Activated T-cell treated with anti-CD3 and anti-CD28 coated beads, Interleukin-2, amount 50 U/mL, for 24 hours (primary cell): Measurements from ENCODE around the gene IQCN.

Experiments used
- DNase-seq: peaks from one replicate; pipeline ENCODE4 v3.0.0-alpha.2; 2020
- H3K27ac Mint-ChIP-seq: 2 replicates; pipeline ENCODE4 v1.8.0; 2020; ENCODE audit warnings: mild to moderate bottlenecking, mixed read lengths
- H3K27me3 Mint-ChIP-seq: 2 replicates; pipeline ENCODE4 v1.8.0; 2020; ENCODE audit warnings: mixed read lengths
- H3K36me3 Mint-ChIP-seq: 2 replicates; pipeline ENCODE4 v1.8.0; 2020; ENCODE audit warnings: low read depth, mixed read lengths
- H3K4me1 Mint-ChIP-seq: 2 replicates; pipeline ENCODE4 v1.8.0; 2020; ENCODE audit warnings: low read depth, mixed read lengths
- H3K4me3 Mint-ChIP-seq: 2 replicates; pipeline ENCODE4 v1.8.0; 2020; ENCODE audit warnings: mild to moderate bottlenecking, moderate library complexity, mixed read lengths
- H3K9me3 Mint-ChIP-seq: 2 replicates; pipeline ENCODE4 v1.8.0; 2020; ENCODE audit warnings: mixed read lengths

IQCN gene

GRCh38 chr19:18254546-18255503, 19.4 kb downstream of the IQCN start:
- Mint-ChIP-seq H3K36me3 (no peaks in the 10 kb centered on the region), H3K9me3 (no peaks in the 10 kb centered on the region), H3K4me3 (no peak overlapping the region), H3K27me3 (peaks cover 31% of the 10 kb centered on the region), H3K4me1 (peaks cover 2% of the 10 kb centered on the region), H3K27ac (no peak overlapping the region)
- no peak for DNase-seq

DNA sequence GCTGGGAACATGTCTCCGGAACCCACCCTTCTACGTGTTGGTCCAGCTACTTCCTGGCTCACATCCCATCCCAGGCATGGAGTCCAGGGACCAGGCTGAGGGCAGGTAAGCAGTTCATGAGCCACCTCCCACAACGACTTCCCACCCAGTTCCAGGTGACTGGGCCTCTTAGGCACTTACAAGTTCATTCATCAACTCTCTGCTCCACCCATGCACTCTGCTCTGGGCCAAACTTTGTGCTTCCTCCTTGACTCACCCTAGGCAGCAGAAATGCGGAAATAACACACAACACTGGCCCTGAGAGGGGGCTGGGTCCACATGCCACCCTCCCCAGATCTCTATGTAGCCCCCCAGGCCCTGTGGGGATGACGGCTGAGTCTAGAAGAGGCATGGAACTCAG, 20.5 kb downstream of the IQCN start:
- Mint-ChIP-seq H3K36me3 (no peaks in the 10 kb centered on the region), H3K27ac (no peak overlapping the region), H3K9me3 (no peaks in the 10 kb centered on the region), H3K4me1 (peaks cover 2% of the 10 kb centered on the region), H3K4me3 (no peak overlapping the region), H3K27me3 (peaks cover 31% of the 10 kb centered on the region)
- no peak for DNase-seq

GRCh38 chr19:18253130-18253529, 21.1 kb downstream of the IQCN start:
- peaks cover 31% of the 10 kb centered on the region for H3K27me3 Mint-ChIP-seq
- H3K36me3 Mint-ChIP-seq: no peaks in the 10 kb centered on the region
- no peak overlapping the region for H3K27ac Mint-ChIP-seq
- DNase-seq: no peak
- H3K9me3 Mint-ChIP-seq: no peaks in the 10 kb centered on the region
- peaks cover 2% of the 10 kb centered on the region for H3K4me1 Mint-ChIP-seq
- no peak overlapping the region for H3K4me3 Mint-ChIP-seq

DNA sequence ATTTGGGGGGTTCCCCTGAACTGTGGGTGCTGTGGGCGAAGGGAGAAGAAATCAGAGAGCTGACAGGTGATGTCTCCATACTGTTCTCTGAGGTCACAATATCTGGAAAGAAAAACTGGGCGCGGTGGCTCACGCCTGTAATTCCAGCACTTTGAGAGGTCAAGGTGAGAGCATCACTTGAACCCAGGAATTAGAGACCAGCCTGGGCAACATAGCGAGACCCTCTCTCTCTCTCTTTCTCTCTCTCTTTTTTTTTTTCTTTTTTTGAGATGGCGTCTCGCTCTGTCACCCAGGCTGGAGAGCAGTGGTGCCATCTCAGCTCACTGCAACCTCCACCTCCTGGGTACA, 21.9 kb downstream of the IQCN start:
- Mint-ChIP-seq H3K36me3 (no peaks in the 10 kb centered on the region), H3K27me3 (peaks cover 31% of the 10 kb centered on the region), H3K4me3 (no peak overlapping the region), H3K9me3 (no peaks in the 10 kb centered on the region), H3K4me1 (peaks cover 2% of the 10 kb centered on the region), H3K27ac (no peak overlapping the region)
- no peak for DNase-seq

- Mint-ChIP-seq H3K4me3 (no peak overlapping the region), H3K27ac (no peak overlapping the region), H3K9me3 (no peaks in the 10 kb centered on the region), H3K4me1 (peaks cover 2% of the 10 kb centered on the region), H3K36me3 (no peaks in the 10 kb centered on the region), H3K27me3 (peaks cover 31% of the 10 kb centered on the region)
- peak; percentile 88 for DNase-seq
These were observed 22.5 kb downstream of the IQCN start for GRCh38 chr19:18251587-18252369.

- H3K27ac Mint-ChIP-seq: no peak overlapping the region
- no peak for DNase-seq
- peaks cover 27% of the 10 kb centered on the region for H3K27me3 Mint-ChIP-seq
- no peaks in the 10 kb centered on the region for H3K9me3 Mint-ChIP-seq
- no peaks in the 10 kb centered on the region for H3K36me3 Mint-ChIP-seq
- no peak overlapping the region for H3K4me3 Mint-ChIP-seq
- H3K4me1 Mint-ChIP-seq: peaks cover 2% of the 10 kb centered on the region
These were observed 24.4 kb downstream of the IQCN start for GRCh38 chr19:18249834-18250233.

DNA sequence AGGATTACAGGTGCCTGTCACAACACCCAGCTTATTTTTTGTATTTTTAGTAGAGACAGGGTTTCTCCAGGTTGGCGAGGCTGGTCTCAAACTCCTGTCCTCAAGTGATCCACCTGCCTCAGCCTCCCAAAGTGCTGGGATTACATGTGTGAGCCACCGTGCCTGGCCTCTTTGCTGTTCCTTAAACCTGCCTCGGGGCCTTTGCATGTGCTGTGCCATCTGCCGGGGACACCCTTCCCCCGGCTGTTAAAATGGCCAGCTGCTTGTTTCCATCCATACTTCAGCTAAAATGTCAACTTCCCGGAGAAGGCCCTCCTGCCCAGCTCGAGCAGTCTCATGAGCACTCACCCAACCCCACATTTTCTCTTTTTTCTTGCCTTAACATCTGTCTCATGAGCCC, 29.0 kb downstream of the IQCN start:
- Mint-ChIP-seq H3K4me1 (peaks cover 2% of the 10 kb centered on the region), H3K27ac (no peak overlapping the region), H3K27me3 (no peaks in the 10 kb centered on the region)

DNA sequence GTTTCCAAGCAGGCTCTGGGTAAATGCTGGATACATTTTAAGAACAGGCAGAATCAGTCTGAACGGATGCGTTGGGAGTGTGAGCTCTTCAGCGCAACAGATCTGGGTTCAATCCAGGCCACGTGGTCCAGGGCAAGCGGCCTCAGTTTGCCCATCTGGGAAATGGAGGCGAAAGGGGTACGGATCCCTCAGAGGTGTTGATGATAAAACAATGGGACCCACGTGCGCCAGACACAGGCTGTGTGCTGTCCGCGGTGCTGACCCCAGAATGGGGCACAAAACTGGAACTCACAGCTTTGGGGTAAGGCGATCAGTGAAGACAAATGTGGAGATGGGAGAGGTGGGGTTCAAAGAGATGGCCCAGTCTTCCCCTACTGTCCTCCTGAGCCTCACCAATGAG, 34.9 kb downstream of the IQCN start:
- Mint-ChIP-seq H3K27me3 (peaks cover 31% of the 10 kb centered on the region), H3K36me3 (no peaks in the 10 kb centered on the region), H3K27ac (no peak overlapping the region), H3K9me3 (no peaks in the 10 kb centered on the region), H3K4me1 (peaks cover 2% of the 10 kb centered on the region), H3K4me3 (no peak overlapping the region)
- DNase-seq: no peak

More for the DNA sequence above, 29.0 kb downstream of the IQCN start:
- no peak overlapping the region for H3K4me3 Mint-ChIP-seq
- DNase-seq: no peak
- H3K36me3 Mint-ChIP-seq: no peaks in the 10 kb centered on the region
- H3K9me3 Mint-ChIP-seq: no peaks in the 10 kb centered on the region

DNA sequence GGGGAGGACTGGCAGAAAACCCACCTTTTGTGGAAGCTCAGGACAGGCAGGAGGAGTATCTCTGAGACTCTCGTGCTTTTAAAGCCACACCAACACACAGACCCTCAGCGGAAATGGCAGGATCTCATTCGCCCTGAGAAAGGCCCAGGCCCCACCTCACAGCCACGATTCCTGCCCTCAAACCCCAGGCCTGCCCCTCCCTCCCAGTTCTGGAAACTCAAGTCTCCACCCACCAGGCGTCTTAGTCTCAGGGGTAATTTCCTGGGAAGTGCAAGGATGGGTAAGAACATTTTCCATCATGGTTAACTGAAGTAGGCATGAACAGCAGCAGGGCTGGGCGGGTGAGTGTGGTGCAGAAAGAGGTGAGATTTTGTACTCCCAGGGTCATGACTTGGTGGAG, 40.1 kb downstream of the IQCN start:
- no peak for DNase-seq
- Mint-ChIP-seq H3K36me3 (no peaks in the 10 kb centered on the region), H3K9me3 (peaks cover 6% of the 10 kb centered on the region), H3K27me3 (peaks cover 72% of the 10 kb centered on the region), H3K4me1 (peaks cover 6% of the 10 kb centered on the region), H3K4me3 (no peak overlapping the region), H3K27ac (no peak overlapping the region)

- Mint-ChIP-seq H3K27me3 (peaks cover 69% of the 10 kb centered on the region), H3K4me3 (no peak overlapping the region), H3K27ac (no peak overlapping the region), H3K4me1 (peaks cover 6% of the 10 kb centered on the region), H3K36me3 (no peaks in the 10 kb centered on the region), H3K9me3 (peaks cover 6% of the 10 kb centered on the region)
- DNase-seq: peak; percentile 63
These were observed 40.9 kb downstream of the IQCN start for GRCh38 chr19:18233224-18233825.

- Mint-ChIP-seq H3K9me3 (peaks cover 6% of the 10 kb centered on the region), H3K36me3 (no peaks in the 10 kb centered on the region), H3K4me1 (peaks cover 6% of the 10 kb centered on the region), H3K27ac (no peak overlapping the region), H3K4me3 (no peak overlapping the region), H3K27me3 (peaks cover 76% of the 10 kb centered on the region)
- DNase-seq: no peak
These were observed 41.6 kb downstream of the IQCN start for GRCh38 chr19:18232540-18233223.

DNA sequence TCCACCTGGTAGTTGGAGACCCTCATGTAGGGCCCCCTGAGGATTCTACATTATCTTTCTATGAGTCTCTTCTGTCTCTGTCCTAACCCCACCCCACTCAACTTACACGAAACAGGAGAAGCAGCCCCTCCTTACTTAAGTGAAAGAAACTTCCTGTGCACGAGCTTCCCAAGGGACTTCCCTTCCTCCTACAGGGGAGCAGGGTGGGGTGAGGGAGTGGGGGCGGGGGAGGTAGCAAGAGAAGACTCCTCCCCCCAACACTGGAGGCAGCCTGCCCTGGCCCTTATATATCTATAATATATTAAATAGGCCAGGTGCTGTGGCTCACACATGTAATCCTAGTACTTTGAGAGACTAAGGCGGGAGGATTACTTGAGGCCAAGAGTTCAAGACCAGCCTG, 42.5 kb downstream of the IQCN start:
- H3K9me3 Mint-ChIP-seq: peaks cover 6% of the 10 kb centered on the region
- peaks cover 6% of the 10 kb centered on the region for H3K4me1 Mint-ChIP-seq
- H3K36me3 Mint-ChIP-seq: no peaks in the 10 kb centered on the region
- H3K27me3 Mint-ChIP-seq: peaks cover 81% of the 10 kb centered on the region
- no peak overlapping the region for H3K4me3 Mint-ChIP-seq
- no peak overlapping the region for H3K27ac Mint-ChIP-seq
- no peak for DNase-seq

- Mint-ChIP-seq H3K27me3 (peaks cover 80% of the 10 kb centered on the region), H3K36me3 (no peaks in the 10 kb centered on the region), H3K4me1 (peaks cover 6% of the 10 kb centered on the region), H3K4me3 (no peak overlapping the region), H3K9me3 (peaks cover 6% of the 10 kb centered on the region), H3K27ac (no peak overlapping the region)
- DNase-seq: no peak
These were observed 43.1 kb downstream of the IQCN start for GRCh38 chr19:18230941-18231734.

DNA sequence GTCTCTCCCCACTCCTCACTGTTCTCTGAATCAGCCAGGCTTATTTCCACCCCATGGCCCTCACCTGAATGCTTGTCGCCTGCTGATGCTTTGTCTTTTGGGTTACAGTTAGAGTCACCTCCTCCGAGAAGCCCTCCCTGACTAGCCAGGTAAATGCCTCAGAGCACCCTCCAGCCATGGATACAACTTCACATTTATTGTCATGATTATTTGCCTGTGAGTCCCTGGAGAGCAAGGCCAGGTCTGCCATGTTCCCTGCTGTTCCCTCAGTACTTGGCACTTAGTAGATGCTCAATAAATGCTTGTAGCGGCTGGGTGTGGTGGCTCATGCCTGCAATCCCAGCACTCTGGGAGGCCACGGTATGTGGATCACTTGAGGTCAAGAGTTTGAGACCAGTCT, 44.3 kb downstream of the IQCN start:
- no peak overlapping the region for H3K27ac Mint-ChIP-seq
- no peaks in the 10 kb centered on the region for H3K36me3 Mint-ChIP-seq
- DNase-seq: no peak
- H3K4me3 Mint-ChIP-seq: no peak overlapping the region
- H3K9me3 Mint-ChIP-seq: peaks cover 6% of the 10 kb centered on the region
- peaks cover 17% of the 10 kb centered on the region for H3K4me1 Mint-ChIP-seq
- H3K27me3 Mint-ChIP-seq: peaks cover 82% of the 10 kb centered on the region
